Fibroblast of skin of left biceps (primary cell): ENCODE measurements around the gene TAF15.
A peak's percentile ranks its signal among the peaks of the same experiment; 100 is the strongest.

ENCODE experiments used
- DNase-seq, 2 experiments: peaks; one replicate each; pipeline ENCODE4 v3.0.0-alpha.2; 2013; ENCODE audit warnings: low read depth in 2 of 2

TAF15 gene

GRCh38 chr17:35808962-35809854, at the start of gene TAF15:
TAF15 (plus strand) TSS chr17:35809484; CDS start chr17:35809570, 86 bp downstream.
- DNase-seq, result peak; percentile 99

DNA sequence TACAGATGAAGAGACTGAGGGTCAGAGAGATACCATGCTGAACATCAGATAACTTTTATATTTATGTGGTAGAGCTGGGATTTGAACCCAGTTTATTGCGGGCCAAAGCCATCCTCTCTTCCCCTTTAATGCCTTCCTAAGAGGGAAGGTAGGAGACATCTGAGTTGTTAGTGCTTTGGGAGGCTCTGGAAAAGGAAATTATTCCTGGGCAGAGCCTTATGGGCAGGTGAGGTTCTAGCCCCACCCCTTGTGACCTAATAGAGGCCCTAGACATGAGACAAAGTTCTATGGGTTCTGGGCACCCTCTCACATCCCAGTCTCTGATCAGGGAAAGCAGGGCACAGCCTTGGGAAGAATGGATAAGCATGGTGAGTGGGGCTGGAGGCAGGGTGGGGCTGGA, 48.7 kb upstream of the TAF15 start, which contains the start of gene C17orf50:
Gene C17orf50 (plus strand): TSS at position 301 of the 400 bp plus-strand sequence. CDS start 55 bp downstream, at position 356.
- DNase-seq, result no peak

DNA sequence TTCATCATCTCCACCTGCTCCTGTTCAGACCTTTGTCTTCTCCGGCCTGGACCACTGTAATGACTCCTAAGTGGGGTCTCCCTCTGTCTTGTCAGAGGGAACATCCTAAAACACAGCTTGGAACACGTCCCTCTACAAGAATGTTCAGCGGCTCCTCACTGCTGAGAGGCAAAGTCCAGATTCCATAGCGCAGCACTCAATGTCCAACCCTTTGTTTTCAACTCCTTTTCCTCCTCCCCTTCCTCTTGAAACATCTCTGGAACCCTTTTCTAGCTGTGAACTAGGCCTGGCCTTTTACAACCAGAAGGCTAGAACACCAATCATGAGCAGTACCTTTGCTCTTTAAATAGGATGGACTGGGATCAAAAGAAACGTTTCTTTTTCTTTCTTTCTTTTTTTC, 47.7 kb upstream of the TAF15 start:
- no peak for DNase-seq

GRCh38 chr17:35763767-35764122, 45.5 kb upstream of the TAF15 start:
- DNase-seq, result no peak

DNA sequence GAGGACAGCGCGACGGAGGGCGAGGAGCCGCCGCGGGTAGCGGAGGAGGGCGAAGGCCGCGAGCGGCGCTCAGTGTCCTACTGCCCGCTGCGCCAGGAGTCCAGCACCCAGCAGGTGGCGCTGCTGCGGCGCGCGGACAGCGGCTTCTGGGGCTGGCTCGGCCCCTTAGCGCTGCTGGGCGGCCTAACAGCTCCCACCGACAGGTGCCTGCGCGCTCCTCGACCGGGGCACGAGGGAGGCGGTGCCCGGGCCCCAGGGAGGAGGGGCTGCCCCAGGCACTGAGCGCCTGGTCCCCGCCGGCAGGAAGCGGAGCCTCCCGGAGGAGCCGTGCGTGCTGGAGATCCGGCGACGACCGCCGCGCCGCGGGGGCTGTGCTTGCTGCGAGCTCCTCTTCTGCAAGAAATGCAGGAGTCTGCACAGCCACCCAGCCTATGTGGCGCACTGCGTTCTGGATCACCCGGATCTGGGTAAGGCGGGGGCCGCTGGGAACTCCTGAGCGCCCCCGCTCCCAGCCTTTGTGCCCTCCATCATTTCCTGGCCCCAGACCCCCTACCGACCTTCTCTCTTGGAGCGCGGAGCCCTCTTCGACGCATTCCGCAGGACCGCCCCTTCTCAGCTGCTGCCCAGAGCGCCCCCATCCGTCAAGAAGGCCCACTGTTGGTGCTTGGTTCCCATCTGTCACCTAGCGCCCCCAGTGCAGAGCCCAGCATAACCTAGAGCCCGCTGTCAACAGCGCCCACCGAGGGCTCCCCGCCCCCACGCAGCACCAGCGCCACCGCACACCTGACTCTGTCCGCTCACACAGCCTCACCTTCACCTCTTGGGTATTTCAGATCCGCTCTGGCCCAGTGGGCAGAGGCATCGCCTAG, 44.9 kb upstream of the TAF15 start:
- DNase-seq, result peak in 1 of 2 experiments; percentile 26

GRCh38 chr17:35765086-35765710, 44.1 kb upstream of the TAF15 start:
- DNase-seq, result no peak

GRCh38 chr17:35765756-35766488, 43.4 kb upstream of the TAF15 start:
- DNase-seq, result no peak

- no peak for DNase-seq
Observed at GRCh38 chr17:35766489-35766877, 42.8 kb upstream of the TAF15 start.

- DNase-seq, result no peak
Observed at GRCh38 chr17:35766903-35767510, 42.3 kb upstream of the TAF15 start.

GRCh38 chr17:35768797-35769196, 40.5 kb upstream of the TAF15 start:
- no peak for DNase-seq

DNA sequence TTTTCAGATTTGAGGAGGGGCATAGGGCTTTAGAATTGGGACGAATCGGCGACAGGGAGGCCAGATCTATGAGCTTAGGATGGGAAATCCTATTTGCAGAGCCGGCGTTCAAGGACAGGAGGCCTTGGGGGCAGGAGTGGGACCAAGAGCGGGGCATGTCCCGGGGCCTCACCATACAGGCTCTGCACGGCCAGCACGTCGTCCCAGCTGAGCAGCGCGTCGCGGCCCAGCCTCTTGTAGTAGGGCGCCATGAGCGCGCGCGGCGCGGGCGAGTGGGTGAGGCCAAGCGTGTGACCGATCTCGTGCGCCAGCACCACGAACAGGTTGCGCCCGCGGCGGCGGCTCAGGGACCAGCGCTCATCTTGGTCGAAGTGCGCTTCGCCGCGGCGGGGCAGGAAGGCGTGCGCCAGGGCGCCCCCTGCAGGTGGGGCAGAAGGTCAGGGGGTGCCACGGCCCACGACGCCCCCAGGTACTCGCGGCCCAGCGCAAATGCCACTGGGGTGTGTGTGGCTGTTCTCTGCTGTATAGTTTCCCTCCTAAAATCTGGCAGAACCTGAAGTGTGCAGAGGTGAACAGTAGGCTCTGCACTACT, 39.3 kb upstream of the TAF15 start:
- no peak for DNase-seq

- DNase-seq, result no peak
Observed at GRCh38 chr17:35773129-35773528, 36.2 kb upstream of the TAF15 start.

DNA sequence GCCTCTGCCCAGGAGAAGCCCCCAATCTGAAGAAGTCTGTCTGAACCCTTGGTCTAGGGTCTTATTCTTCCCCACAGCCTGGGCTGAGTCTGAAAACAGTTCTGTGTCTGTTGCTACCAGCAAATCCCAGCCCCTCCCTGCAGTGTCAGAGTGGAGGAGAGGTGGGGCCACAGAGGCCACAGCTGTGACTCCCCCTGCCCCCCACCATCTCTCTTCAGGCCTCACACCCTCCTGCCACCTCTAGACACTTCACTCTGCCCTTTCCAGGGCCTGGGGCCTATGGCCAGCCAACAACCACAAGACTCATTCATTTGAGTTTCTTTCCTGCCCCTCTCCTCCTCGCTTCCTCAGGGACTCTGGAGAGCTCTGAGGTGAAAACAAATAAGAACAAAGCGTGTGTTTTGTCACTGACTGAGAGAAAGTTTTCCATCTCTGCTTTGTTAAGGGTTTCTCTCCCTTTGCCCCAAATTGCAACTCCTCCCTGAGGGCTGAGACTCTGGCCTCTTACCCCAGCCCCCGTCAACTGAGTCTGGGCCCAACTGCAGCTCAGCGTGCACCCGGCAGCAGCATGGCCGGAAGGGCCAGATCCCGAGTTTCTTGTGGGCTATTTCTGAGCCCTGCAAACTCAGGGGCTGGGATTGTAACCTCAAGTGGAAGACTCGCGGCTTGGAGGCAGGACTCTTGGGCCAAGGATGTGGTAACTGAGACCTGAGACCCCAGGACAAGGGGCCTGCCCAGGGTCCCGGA, 35.4 kb upstream of the TAF15 start:
- DNase-seq, result no peak

GRCh38 chr17:35774499-35774898, 34.8 kb upstream of the TAF15 start:
- DNase-seq, result no peak

GRCh38 chr17:35775039-35775438, 34.2 kb upstream of the TAF15 start:
- DNase-seq, result no peak

DNA sequence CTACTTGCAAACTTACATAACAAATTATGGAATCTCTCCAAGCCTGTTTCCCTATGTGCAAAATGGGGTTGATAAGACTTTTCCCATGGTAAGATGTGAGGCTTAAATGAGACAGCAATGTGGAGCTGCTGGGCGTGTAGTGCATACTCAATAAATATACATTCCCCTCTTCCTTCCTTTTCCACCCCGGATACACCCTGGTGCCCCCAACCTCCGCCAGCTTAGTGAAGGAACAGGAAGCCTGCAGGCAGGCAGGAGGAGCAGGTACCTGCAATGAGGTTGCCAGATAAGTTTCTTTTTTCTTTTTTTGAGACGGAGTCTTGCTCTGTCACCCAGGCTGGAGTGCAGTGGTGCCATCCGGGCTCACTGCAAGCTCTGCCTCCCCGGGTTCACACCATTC, 33.7 kb upstream of the TAF15 start:
- no peak for DNase-seq

GRCh38 chr17:35778641-35779196, 30.6 kb upstream of the TAF15 start:
- no peak for DNase-seq

- DNase-seq, result no peak
Observed at GRCh38 chr17:35780950-35781349, 28.3 kb upstream of the TAF15 start.

DNA sequence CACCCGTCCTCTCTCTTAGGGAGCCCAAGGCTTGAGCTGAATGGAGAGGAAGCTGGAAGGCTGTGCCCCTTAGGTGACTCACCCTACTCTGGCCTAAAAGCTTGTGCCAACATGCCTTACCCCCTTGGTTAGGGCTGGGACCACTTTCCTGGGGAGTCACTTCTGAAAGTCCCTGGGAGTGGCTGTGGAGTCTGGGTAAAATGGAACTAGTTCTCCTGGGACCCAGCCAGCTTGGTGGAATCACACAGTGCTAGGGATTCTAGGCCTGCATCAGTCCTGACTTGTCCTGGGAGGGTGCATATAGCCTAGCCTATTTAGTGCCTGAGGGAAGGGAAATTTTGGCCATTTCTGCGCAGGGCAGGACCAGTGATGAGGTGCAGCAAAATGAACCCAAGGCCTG, 24.4 kb upstream of the TAF15 start:
- DNase-seq, result no peak
